DOHH2 (cell line): ENCODE results near the gene KIAA1614.

Source experiments
- H3F3A ChIP-seq: fragments of 200-600 bp; sonication (generic), shearing (Covaris generic); 2 replicates; pipeline ENCODE4 v1.6.0; 2016; ENCODE audit warnings: antibody characterized with exemption, mild to moderate bottlenecking; ENCODE audit not compliant: control insufficient read depth, insufficient read depth
- H3K27ac ChIP-seq: fragments of 200-600 bp; sonication (generic); 2 replicates; pipeline ENCODE4 v1.5.1; 2014; ENCODE audit warnings: low read depth, mild to moderate bottlenecking, low read length, moderate library complexity
- H3K27me3 ChIP-seq: fragments of 200-600 bp; sonication (generic); 2 replicates; pipeline ENCODE4 v1.6.1; 2014; ENCODE audit warnings: mild to moderate bottlenecking, low read length, mixed read lengths; ENCODE audit not compliant: control insufficient read depth
- H3K36me3 ChIP-seq: fragments of 200-600 bp; sonication (generic); 2 replicates; pipeline ENCODE4 v1.6.1; 2014; ENCODE audit warnings: mild to moderate bottlenecking, low read length, moderate library complexity, mixed read lengths; ENCODE audit not compliant: control insufficient read depth
- H3K4me1 ChIP-seq: fragments of 200-600 bp; sonication (generic); 2 replicates; pipeline ENCODE4 v1.6.1; 2014; ENCODE audit warnings: mild to moderate bottlenecking, low read length, mixed read lengths; ENCODE audit not compliant: control insufficient read depth
- H3K4me2 ChIP-seq: fragments of 200-600 bp; sonication (generic); 2 replicates; pipeline ENCODE4 v1.6.0; 2014; ENCODE audit warnings: mild to moderate bottlenecking, low read length, moderate library complexity
- H3K4me3 ChIP-seq: fragments of 200-600 bp; sonication (generic); 2 replicates; pipeline ENCODE4 v1.5.1; 2014; ENCODE audit warnings: mild to moderate bottlenecking, low read length, mixed read lengths
- H3K79me2 ChIP-seq: fragments of 200-600 bp; sonication (generic); 2 replicates; pipeline ENCODE4 v1.6.1; 2014; ENCODE audit warnings: mild to moderate bottlenecking, low read length, mixed read lengths; ENCODE audit not compliant: control insufficient read depth
- H3K9me2 ChIP-seq: fragments of 200-600 bp; sonication (generic); replicated peaks from 2 replicates; pipeline ENCODE4 v1.6.1; 2014; ENCODE audit warnings: mild to moderate bottlenecking, low read length, mixed read lengths; ENCODE audit not compliant: control insufficient read depth
- H3K9me3 ChIP-seq: fragments of 200-600 bp; sonication (generic); 2 replicates; pipeline ENCODE4 v1.6.1; 2014; ENCODE audit warnings: antibody characterized with exemption, low read length, mixed read lengths; ENCODE audit not compliant: control insufficient read depth, insufficient read depth
- H4K20me1 ChIP-seq: fragments of 200-600 bp; sonication (generic); 2 replicates; pipeline ENCODE4 v1.6.0; 2014; ENCODE audit warnings: low read depth, mild to moderate bottlenecking, antibody characterized with exemption, low read length, moderate library complexity; ENCODE audit not compliant: control insufficient read depth, insufficient read depth
- EZH2phosphoT487 ChIP-seq: fragments of 200-600 bp; sonication (generic); IDR thresholded peaks from 2 replicates; pipeline ENCODE4 v1.6.1; 2017; ENCODE audit warnings: borderline replicate concordance, mild to moderate bottlenecking, antibody characterized with exemption, low read length, moderate library complexity, mixed read lengths
- TF ChIP-seq, protein P1 (sequence below): fragments of 200-600 bp; sonication (generic); IDR thresholded peaks from one replicate; pipeline ENCODE4 v1.5.1; 2014; ENCODE audit warnings: antibody characterized with exemption, mild to moderate bottlenecking, low read depth, low read length; ENCODE audit not compliant: poor library complexity, severe bottlenecking

The KIAA1614 gene

DNA sequence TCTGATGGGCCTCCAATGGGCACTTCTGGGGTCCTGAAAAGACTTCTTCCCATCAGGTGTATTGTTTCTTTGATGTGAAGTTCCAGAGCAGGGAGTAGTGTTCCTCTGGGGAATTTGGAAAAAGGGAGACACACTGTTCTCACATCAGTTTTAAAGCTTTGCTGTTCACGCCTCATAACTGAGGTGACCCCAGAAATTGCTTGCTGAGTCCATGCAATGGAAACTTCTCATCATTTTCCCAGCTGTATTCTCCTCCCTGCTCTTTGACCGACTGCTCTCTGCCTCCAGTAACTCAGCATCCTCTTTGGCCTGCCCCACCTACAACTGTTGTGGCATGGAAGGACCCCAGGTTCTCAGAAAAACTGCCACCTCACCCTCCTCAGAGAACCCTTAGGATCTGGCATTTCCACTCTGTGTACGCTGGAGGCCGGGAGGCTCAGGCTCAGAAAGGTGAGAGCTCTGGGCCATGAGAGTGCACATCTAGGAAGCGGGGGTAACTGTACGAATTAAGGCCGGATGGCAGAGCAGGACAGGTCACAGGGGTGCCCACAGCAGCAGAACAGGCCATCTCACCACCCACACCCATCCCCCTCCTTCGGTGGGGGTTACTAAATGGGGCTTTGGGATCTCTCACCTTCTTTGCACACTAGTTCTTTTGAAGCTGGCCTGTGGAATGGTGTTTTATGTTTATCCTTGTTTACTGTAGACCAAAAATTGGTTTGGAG is 58.7 kb downstream of the KIAA1614 start:
- H3F3A ChIP-seq = no peaks in the 10 kb centered on the region
- no peaks in the 10 kb centered on the region for H3K9me2 ChIP-seq
- TF ChIP-seq EZH2phosphoT487 = no peak
- TF ChIP-seq, protein P1, sequence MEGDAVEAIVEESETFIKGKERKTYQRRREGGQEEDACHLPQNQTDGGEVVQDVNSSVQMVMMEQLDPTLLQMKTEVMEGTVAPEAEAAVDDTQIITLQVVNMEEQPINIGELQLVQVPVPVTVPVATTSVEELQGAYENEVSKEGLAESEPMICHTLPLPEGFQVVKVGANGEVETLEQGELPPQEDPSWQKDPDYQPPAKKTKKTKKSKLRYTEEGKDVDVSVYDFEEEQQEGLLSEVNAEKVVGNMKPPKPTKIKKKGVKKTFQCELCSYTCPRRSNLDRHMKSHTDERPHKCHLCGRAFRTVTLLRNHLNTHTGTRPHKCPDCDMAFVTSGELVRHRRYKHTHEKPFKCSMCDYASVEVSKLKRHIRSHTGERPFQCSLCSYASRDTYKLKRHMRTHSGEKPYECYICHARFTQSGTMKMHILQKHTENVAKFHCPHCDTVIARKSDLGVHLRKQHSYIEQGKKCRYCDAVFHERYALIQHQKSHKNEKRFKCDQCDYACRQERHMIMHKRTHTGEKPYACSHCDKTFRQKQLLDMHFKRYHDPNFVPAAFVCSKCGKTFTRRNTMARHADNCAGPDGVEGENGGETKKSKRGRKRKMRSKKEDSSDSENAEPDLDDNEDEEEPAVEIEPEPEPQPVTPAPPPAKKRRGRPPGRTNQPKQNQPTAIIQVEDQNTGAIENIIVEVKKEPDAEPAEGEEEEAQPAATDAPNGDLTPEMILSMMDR = no peak
- H4K20me1 ChIP-seq = no peaks in the 10 kb centered on the region
- H3K36me3 ChIP-seq = peaks cover 42% of the 10 kb centered on the region
- no peak overlapping the region for H3K4me3 ChIP-seq
- no peaks in the 10 kb centered on the region for H3K4me1 ChIP-seq
- H3K4me2 ChIP-seq = no peak overlapping the region
- H3K27me3 ChIP-seq = no peaks in the 10 kb centered on the region
- no peak overlapping the region for H3K27ac ChIP-seq
- H3K79me2 ChIP-seq = no peaks in the 10 kb centered on the region
- H3K9me3 ChIP-seq = no peaks in the 10 kb centered on the region

- no peaks in the 10 kb centered on the region for H3K4me1 ChIP-seq
- H3K4me3 ChIP-seq = no peak overlapping the region
- H4K20me1 ChIP-seq = no peaks in the 10 kb centered on the region
- peaks cover 47% of the 10 kb centered on the region for H3K36me3 ChIP-seq
- no peaks in the 10 kb centered on the region for H3K79me2 ChIP-seq
- H3K9me2 ChIP-seq = no peaks in the 10 kb centered on the region
- H3K4me2 ChIP-seq = no peak overlapping the region
- no peaks in the 10 kb centered on the region for H3K27me3 ChIP-seq
- no peaks in the 10 kb centered on the region for H3F3A ChIP-seq
- no peak for TF ChIP-seq EZH2phosphoT487
- TF ChIP-seq, protein P1 = no peak
- no peak overlapping the region for H3K27ac ChIP-seq
- H3K9me3 ChIP-seq = no peaks in the 10 kb centered on the region
These were observed 60.7 kb downstream of the KIAA1614 start for GRCh38 chr1:180973369-180973768.

GRCh38 chr1:180974236-180974635 is 61.5 kb downstream of the KIAA1614 start:
- no peaks in the 10 kb centered on the region for H3K4me1 ChIP-seq
- TF ChIP-seq, protein P1 = no peak
- TF ChIP-seq EZH2phosphoT487 = no peak
- no peaks in the 10 kb centered on the region for H3K79me2 ChIP-seq
- no peaks in the 10 kb centered on the region for H3F3A ChIP-seq
- H3K4me3 ChIP-seq = no peak overlapping the region
- H3K27me3 ChIP-seq = no peaks in the 10 kb centered on the region
- peaks cover 47% of the 10 kb centered on the region for H3K36me3 ChIP-seq
- no peaks in the 10 kb centered on the region for H3K9me2 ChIP-seq
- no peaks in the 10 kb centered on the region for H3K9me3 ChIP-seq
- H4K20me1 ChIP-seq = no peaks in the 10 kb centered on the region
- H3K4me2 ChIP-seq = no peak overlapping the region
- H3K27ac ChIP-seq = no peak overlapping the region
